Umbilical cord (tissue), 2 donors: ENCODE data around the gene SNRPD2. TPM values are rescaled to one million over a fixed set of nuclear protein-coding genes. Genes with fewer than 3 reads are reported as not detected.

Source experiments
- DNase-seq: peaks from one replicate; pipeline ENCODE4 v3.0.0-alpha.2; 2015; ENCODE audit warnings: low spot score
- total RNA-seq: library from RNA; depleted of rRNA; stranded (reverse); fragments of >200 nt; gene quantifications from one replicate; pipeline ENCODE4 v1.2.3, GENCODE V29; 2014; ENCODE audit warnings: low replicate concordance; ENCODE audit not compliant: insufficient read depth

The SNRPD2 gene
- total RNA-seq, 1 donor from 2014 or later: 108 TPM

GRCh38 chr19:45657520-45658167 lies 34.1 kb downstream of the SNRPD2 start:
- peak; percentile 77 for DNase-seq

GRCh38 chr19:45655073-45655472 lies 36.7 kb downstream of the SNRPD2 start:
- no peak for DNase-seq

DNA sequence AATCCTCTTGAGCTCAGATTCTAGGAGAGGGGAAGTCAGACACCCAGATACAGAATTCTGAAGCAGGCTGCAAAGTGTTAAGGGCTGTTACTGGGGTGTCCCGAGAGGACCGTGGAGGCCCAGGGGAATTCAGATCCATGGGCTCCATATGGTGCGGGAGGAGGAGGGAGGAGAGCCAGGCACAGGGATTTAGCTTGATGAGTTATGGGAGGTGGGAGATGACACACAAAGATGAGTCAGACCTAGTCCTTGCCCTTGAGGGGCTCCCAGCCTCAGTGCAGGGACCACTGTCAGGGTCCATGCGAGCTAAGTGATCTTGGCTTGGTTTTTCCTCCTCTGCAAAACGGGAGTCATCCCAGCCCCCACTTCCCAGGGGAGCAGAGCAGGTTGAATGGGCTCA lies 38.1 kb downstream of the SNRPD2 start:
- DNase-seq: no peak

DNA sequence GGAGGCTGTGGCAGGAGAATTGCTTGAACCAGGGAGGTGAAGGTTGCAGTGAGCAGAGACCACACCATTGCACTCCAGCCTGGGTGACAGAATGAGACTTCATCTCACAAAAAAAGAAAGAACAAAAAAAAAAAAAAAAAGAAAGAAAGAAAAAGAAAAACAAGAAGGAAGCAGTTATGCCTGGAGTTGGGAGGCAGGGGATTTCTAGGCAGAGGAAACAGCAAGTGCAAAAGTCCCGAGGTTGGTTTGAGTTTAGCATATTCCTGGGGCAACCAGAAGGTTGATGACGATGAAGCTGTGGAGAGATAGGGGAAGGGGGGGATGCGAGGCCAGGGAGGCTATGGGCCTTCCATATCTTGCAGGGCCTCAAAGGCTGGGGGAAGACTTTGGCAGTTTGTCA lies 41.0 kb downstream of the SNRPD2 start:
- no peak for DNase-seq

DNA sequence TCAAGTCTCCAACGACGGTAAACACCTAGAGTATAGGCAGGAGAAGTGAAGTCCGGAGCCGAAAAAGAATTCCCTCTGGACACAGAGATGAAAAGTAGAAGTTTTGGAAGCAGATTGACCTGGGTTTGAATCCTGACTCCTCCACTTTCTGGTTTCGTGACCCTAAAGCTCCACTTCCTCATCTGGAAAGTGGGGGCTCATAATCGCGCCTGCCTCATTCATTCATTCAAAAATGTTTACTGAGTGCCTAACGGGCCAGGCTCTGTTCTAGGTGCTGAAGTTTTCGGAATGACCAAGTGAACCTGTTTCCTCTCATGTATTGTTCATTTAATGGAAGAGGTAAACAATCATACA lies 45.4 kb downstream of the SNRPD2 start:
- DNase-seq: no peak

DNA sequence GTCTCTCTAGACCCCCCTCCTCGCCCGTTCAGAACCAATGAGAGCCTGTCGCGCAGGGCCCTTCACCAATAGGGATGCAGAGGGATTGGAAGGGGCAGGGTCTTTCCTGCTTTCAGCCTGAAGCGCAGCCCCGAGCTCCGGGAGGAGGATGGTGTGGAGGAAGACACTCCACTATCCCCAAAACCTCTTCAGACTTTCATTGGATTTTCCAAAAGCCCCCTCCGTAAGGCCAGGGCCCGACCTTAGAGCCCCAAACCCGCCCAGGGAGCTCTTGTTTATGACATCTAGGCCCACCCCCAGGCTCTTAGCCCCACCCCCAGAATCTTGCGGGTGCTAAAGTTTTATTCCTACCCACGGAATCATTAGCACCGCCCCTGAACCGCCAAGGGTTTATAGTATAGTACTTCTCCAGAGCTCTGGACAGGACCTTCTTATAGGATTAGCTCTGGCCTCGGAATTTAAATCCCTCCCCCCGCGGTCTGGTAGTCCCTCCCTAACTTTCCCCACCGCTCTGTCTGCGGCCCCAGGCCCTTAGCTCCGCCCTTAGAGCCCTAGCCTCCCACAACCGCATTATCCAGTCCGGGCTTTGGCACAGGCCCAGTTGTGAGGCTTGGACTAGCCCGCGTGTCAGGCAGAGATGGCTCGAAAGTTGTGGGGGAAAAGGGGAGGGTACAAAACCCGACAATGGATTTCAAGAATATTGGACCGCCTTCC lies 46.0 kb downstream of the SNRPD2 start:
- DNase-seq: peak; percentile 95

- DNase-seq: peak; percentile 6
Measured at GRCh38 chr19:45645068-45645630, 46.6 kb downstream of the SNRPD2 start.

- peak; percentile 24 for DNase-seq
Measured at GRCh38 chr19:45643927-45644771, 47.6 kb downstream of the SNRPD2 start.

- DNase-seq: peak; percentile 87
Measured at GRCh38 chr19:45643024-45643926, 48.5 kb downstream of the SNRPD2 start.

GRCh38 chr19:45641274-45642105 lies 50.3 kb downstream of the SNRPD2 start:
- DNase-seq: peak; percentile 77

DNA sequence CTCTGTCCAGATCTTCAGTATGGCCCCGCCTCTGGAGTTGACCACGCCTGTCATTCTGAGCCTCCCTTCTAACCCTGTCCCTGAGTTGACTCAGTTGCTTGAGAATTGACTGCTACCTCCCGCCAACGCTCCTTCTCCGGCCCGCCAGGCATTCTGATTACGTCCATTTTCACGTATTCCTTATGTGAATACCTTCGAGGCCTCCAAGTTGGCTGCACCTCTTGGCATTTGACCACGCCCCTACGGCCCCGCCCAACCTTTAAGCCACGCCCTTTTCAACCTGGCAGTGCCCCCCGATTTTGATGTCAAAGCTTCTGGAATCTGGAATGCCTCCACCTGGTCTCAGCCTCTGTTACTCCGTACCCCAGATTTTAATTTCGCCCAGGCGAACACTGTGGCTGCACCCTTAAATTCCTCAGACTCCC lies 50.9 kb downstream of the SNRPD2 start:
- DNase-seq: no peak

- peak; percentile 49 for DNase-seq
Measured at GRCh38 chr19:45638930-45639729, 52.6 kb downstream of the SNRPD2 start, which contains the start of gene EML2. Gene EML2, minus strand, starts transcription at chr19:45639397. Its CDS starts 21 bp downstream, at chr19:45639376.

GRCh38 chr19:45637890-45638667 lies 53.7 kb downstream of the SNRPD2 start:
- peak; percentile 84 for DNase-seq

Other genes with a start within 250 kb of the SNRPD2 start
- gene FOSB, start 224.0 kb downstream of the SNRPD2 start, total RNA-seq: 357 TPM
- 7.5 TPM for gene RTN2, start 194.9 kb downstream of the SNRPD2 start, total RNA-seq
- gene PPM1N, start 193.5 kb downstream of the SNRPD2 start, total RNA-seq: not detected
- gene VASP, start 184.5 kb downstream of the SNRPD2 start, total RNA-seq: 66.2 TPM
- gene OPA3, start 107.2 kb downstream of the SNRPD2 start, total RNA-seq: 4.8 TPM
- 0.48 TPM for gene GPR4, start 89.7 kb downstream of the SNRPD2 start, total RNA-seq
- 4.6 TPM for gene EML2, start 52.6 kb downstream of the SNRPD2 start, total RNA-seq
- 0.72 TPM for gene GIPR, start 23.7 kb downstream of the SNRPD2 start, total RNA-seq
- gene QPCTL, start 713 bp upstream of the SNRPD2 start, total RNA-seq: 9.4 TPM
- 13.0 TPM for gene FBXO46, start 38.9 kb upstream of the SNRPD2 start, total RNA-seq
- gene MEIOSIN, start 41.5 kb upstream of the SNRPD2 start, total RNA-seq: not detected
- gene SIX5, start 77.3 kb upstream of the SNRPD2 start, total RNA-seq: 18.8 TPM
- gene DMPK, start 90.5 kb upstream of the SNRPD2 start, total RNA-seq: 91.2 TPM
- 23.8 TPM for gene DMWD, start 100.9 kb upstream of the SNRPD2 start, total RNA-seq
- gene RSPH6A, start 123.4 kb upstream of the SNRPD2 start, total RNA-seq: not detected
- gene SYMPK, start 171.2 kb upstream of the SNRPD2 start, total RNA-seq: 23.1 TPM
- not detected for gene FOXA3, start 172.4 kb upstream of the SNRPD2 start, total RNA-seq
- 16.9 TPM for gene IRF2BP1, start 194.2 kb upstream of the SNRPD2 start, total RNA-seq
- not detected for gene MYPOP, start 210.7 kb upstream of the SNRPD2 start, total RNA-seq
- not detected for gene NANOS2, start 222.8 kb upstream of the SNRPD2 start, total RNA-seq